HepG2 (cell line): ENCODE data around the gene NOSIP. TPM values are rescaled to one million over a fixed set of nuclear protein-coding genes. Genes with fewer than 3 reads are reported as not detected.
A peak's percentile ranks its signal among the peaks of the same experiment; 100 is the strongest.

ENCODE experiments used
- ATAC-seq: fragments of 200-7000 bp; cut with Tn5 transposase; 3 replicates; pipeline ENCODE4 v1.9.1; 2020; ENCODE audit warnings: mild to moderate bottlenecking, moderate library complexity
- BruUV-seq: library from RNA; stranded (reverse); fragments of 400-500 nt; replicated peaks from 2 replicates; lab custom pipeline; 2021; lab: Mats Ljungman, UMichigan
- CTCF ChIA-PET: fragments of 300-600 bp; formaldehyde crosslinking; extraction: SDS; loops from one replicate; lab custom pipeline; 2021; ENCODE audit warnings: low total read pairs, inconsistent platforms, low intra/inter-chr PET ratio; lab: Yijun Ruan, JAX
- POLR2A ChIA-PET: fragments of 350-600 bp; sonication (Branson Sonifier 250); formaldehyde crosslinking; loops from one replicate; lab custom pipeline; 2020; ENCODE audit warnings: antibody characterized with exemption, inconsistent platforms; lab: Yijun Ruan, JAX
- DNase-seq: peaks from one replicate; pipeline ENCODE4 v3.0.0-alpha.2; 2015; ENCODE audit warnings: low spot score
- FAIRE-seq: peaks from 3 replicates; lab custom pipeline; 2011; peaks lifted over from hg19 to GRCh38; lab: Jason Lieb, UNC
- H2AFZ ChIP-seq: one replicate; pipeline ENCODE4 v1.6.1; 2011; ENCODE audit warnings: low read length, inconsistent platforms
- H3K27ac ChIP-seq: fragments of 300-600 bp; 3 replicates; pipeline ENCODE4 v1.8.0; 2011; ENCODE audit warnings: mixed run types, mild to moderate bottlenecking, mixed read lengths, low read length, inconsistent platforms; ENCODE audit not compliant: insufficient read depth; ENCODE audit errors: extremely low read length
- H3K27me3 ChIP-seq, 2 experiments: fragments of 200-600 bp in 1 of 2; 2 replicates in 1 of 2; 3 replicates in 1 of 2; pipeline versions ENCODE4 v1.6.0 to v1.8.0; 2011; ENCODE audit warnings: low read length in 2 of 2, mild to moderate bottlenecking in 2 of 2, moderate library complexity in 2 of 2, inconsistent platforms in 1 of 2; ENCODE audit not compliant: insufficient read depth in 2 of 2, control insufficient read depth in 1 of 2
- H3K36me3 ChIP-seq, 2 experiments: fragments of 200-600 bp in 1 of 2; replicated peaks in 1 of 2; 2 replicates in 1 of 2; 3 replicates in 1 of 2; pipeline versions ENCODE4 v1.5.1 to v1.8.0; 2011; ENCODE audit warnings: low read length in 2 of 2, inconsistent platforms in 1 of 2; ENCODE audit not compliant: insufficient read depth in 2 of 2, control insufficient read depth in 1 of 2
- H3K4me1 ChIP-seq: 2 replicates; pipeline ENCODE4 v1.5.1; 2012; ENCODE audit warnings: low read length, inconsistent platforms; ENCODE audit not compliant: insufficient read depth
- H3K4me2 ChIP-seq: 2 replicates; pipeline ENCODE4 v1.6.0; 2011; ENCODE audit warnings: low read depth, low read length, inconsistent platforms
- H3K4me3 ChIP-seq, 3 experiments: fragments of 200-600 bp in 1 of 3; sonication (generic), shearing (Covaris generic) in 1 of 3; replicated peaks in 1 of 3; 2 replicates each; pipeline ENCODE4 v1.5.1; 2011 to 2016; ENCODE audit warnings: low read length in 3 of 3, inconsistent platforms in 2 of 3, low read depth in 2 of 3, mild to moderate bottlenecking in 2 of 3, control low read depth in 1 of 3, mixed read lengths in 1 of 3; ENCODE audit not compliant: insufficient read depth in 1 of 3
- H3K79me2 ChIP-seq: one replicate; pipeline ENCODE4 v1.6.1; 2011; ENCODE audit warnings: low read length, inconsistent platforms; ENCODE audit not compliant: insufficient read depth
- H3K9ac ChIP-seq: 2 replicates; pipeline ENCODE4 v1.6.0; 2011; ENCODE audit warnings: mild to moderate bottlenecking, low read depth, low read length, inconsistent platforms; ENCODE audit not compliant: insufficient read depth
- H3K9me3 ChIP-seq: 2 replicates; pipeline ENCODE4 v1.5.1; 2012; ENCODE audit warnings: mild to moderate bottlenecking, low read length
- H4K20me1 ChIP-seq: 2 replicates; pipeline ENCODE4 v1.6.0; 2011; ENCODE audit warnings: inconsistent platforms, mild to moderate bottlenecking, low read length, moderate library complexity; ENCODE audit not compliant: insufficient read depth
- AGO2 ChIP-seq: fragments of 200-400 bp; formaldehyde crosslinking; optimal IDR thresholded peaks from 2 replicates; pipeline ENCODE3; 2017; ENCODE audit warnings: mild to moderate bottlenecking, low read depth, low read length, moderate library complexity
- ARHGAP35 ChIP-seq: sonication (generic); formaldehyde crosslinking; IDR thresholded peaks from 2 replicates; pipeline ENCODE4 v1.9.0; 2022; ENCODE audit warnings: mild to moderate bottlenecking, inconsistent platforms, moderate library complexity, missing genetic modification reagents, borderline replicate concordance
- GTF3A ChIP-seq: sonication (generic); formaldehyde crosslinking; conservative IDR thresholded peaks from 2 replicates; pipeline ENCODE4 v1.4.0; 2020; ENCODE audit warnings: mild to moderate bottlenecking, missing genetic modification reagents
- HES4 ChIP-seq: sonication (generic); formaldehyde crosslinking; IDR thresholded peaks from 2 replicates; pipeline ENCODE4 v1.9.0; 2021; ENCODE audit warnings: mild to moderate bottlenecking, missing genetic modification reagents, borderline replicate concordance
- MAFK ChIP-seq, 2 experiments: IDR thresholded peaks in 1 of 2; conservative IDR thresholded peaks in 1 of 2; 2 replicates each; pipeline ENCODE4 v1.6.1; 2011; ENCODE audit warnings: improper control_type of control experiment in 2 of 2, low read length in 2 of 2
- PCBP2 ChIP-seq: fragments of 200-400 bp; formaldehyde crosslinking; optimal IDR thresholded peaks from 2 replicates; pipeline ENCODE3; 2018; ENCODE audit warnings: low read length, low read depth; ENCODE audit not compliant: poor library complexity, severe bottlenecking
- ZMYM3 ChIP-seq: sonication (generic); formaldehyde crosslinking; IDR thresholded peaks from 2 replicates; pipeline ENCODE4 v1.5.1; 2020; ENCODE audit warnings: mild to moderate bottlenecking, missing genetic modification reagents
- ZNF121 ChIP-seq: sonication (generic); formaldehyde crosslinking; IDR thresholded peaks from 2 replicates; pipeline ENCODE4 v1.5.0; 2020; ENCODE audit warnings: mild to moderate bottlenecking, missing genetic modification reagents
- ZNF670 ChIP-seq: sonication (generic); formaldehyde crosslinking; IDR thresholded peaks from 2 replicates; pipeline ENCODE4 v1.8.0; 2022; ENCODE audit warnings: mild to moderate bottlenecking, missing genetic modification reagents, borderline replicate concordance
- WGBS: methylation state at CpG from one replicate; pipeline ENCODE4 v1.1.6; 2017; ENCODE audit warnings: low lambda C conversion rate; 5-methylcytosine and 5-hydroxymethylcytosine counted together
- in situ Hi-C: cut with HindIII; loops from 2 replicates; pipeline ENCODE4 v1.10.0; 2017; ENCODE audit warnings: low pct_unique_long_range_greater_than_20kb; ENCODE audit not compliant: extremely low pct_ligation_motif_present
- intact Hi-C: fragments of 100-400 bp; cut with micrococcal nuclease; formaldehyde crosslinking; loops from one replicate; pipeline ENCODE4 v1.10.0; 2022; ENCODE audit not compliant: unreplicated experiment
- polyA plus RNA-seq, 8 experiments: library from polyadenylated mRNA; depleted of rRNA in 3 of 8; stranded (reverse) in 7 of 8; unstranded in 1 of 8; fragments of >200 nt; fragmentation: Illumina TruSeq in 4 of 8; extraction: Trizol in 4 of 8; gene quantifications; 2 replicates each; pipeline versions ENCODE4 v1.2.1 to v1.2.3, GENCODE V29; 2011 to 2016; ENCODE audit warnings: low read depth in 4 of 8, missing spikeins in 1 of 8, mixed read lengths in 1 of 8; ENCODE audit not compliant: insufficient read depth in 1 of 8
- total RNA-seq, 5 experiments: library from RNA; depleted of rRNA; stranded (reverse); fragments of >200 nt; fragmentation: Illumina TruSeq; extraction: Trizol; gene quantifications; 2 replicates each; pipeline ENCODE4 v1.2.3, GENCODE V29; 2016; ENCODE audit warnings: low read depth in 1 of 5
- TF ChIP-seq, protein P1 (sequence below): sonication (generic); formaldehyde crosslinking; IDR thresholded peaks from 2 replicates; pipeline ENCODE4 v1.4.0; 2020; ENCODE audit warnings: missing genetic modification reagents
- TF ChIP-seq, protein P2 (sequence below): fragments of 450-650 bp; IDR thresholded peaks from 2 replicates; pipeline ENCODE4 v1.6.1; 2016

Gene NOSIP
- total and polyA plus RNA-seq, 2 of the 13 experiments (the other 11 are each of a cell fraction or from before 2014, with no cell fraction given), result 54.3 to 78.0 TPM

DNA sequence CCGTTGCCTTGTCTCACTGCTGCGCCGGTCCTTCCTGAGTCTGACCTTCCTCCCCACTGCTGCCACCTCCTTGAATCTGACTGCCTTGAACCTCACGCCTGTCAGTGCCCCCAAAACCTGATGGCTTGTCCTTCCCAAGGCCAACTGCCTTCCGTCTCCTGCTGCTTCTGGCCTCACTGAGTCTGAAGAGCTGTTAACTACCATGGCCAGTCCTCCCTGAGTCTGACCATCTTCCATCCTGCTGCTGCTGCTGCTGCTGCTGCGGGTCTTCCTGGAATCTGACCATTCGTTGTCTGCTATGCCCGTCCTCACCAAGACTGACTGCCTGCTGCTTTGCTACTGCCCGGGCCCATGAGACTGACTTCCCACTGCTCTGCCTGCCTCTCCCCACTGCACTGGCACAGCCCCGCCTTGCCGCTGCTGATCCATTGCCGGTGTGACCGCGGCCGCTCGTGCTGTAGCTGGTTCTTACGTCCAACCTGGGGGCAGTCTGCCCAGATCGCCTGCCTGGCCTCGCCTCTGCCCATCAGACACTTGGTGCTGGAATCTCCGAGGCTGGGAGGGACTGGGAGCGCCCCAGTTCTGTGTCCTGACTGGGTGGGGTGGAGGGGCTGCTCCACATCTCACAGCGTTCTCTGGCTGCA is 55.4 kb downstream of the NOSIP start:
- POLR2A ChIA-PET, result interaction anchor here (1.3 kb wide), 1 partner anchor 11 kb away, joined by 3 read pairs; no protein-coding TSS in a partner anchor
- no peaks in the 10 kb centered on the region for H3K4me1 ChIP-seq
- no peaks in the 10 kb centered on the region for H3K27me3 ChIP-seq
- no peak overlapping the region for H3K4me2 ChIP-seq
- H3K9ac ChIP-seq, result no peak overlapping the region
- H3K4me3 ChIP-seq, result no peak overlapping the region
- DNase-seq (no peak), ATAC-seq (no peak; the same call in 2 of the 3 replicates), FAIRE-seq (no peak)
- no peaks in the 10 kb centered on the region for H3K9me3 ChIP-seq
- intact Hi-C loops, result no loop called here
- H3K79me2 ChIP-seq, result no peaks in the 10 kb centered on the region
- no peak overlapping the region for H2AFZ ChIP-seq
- BruUV-seq, result no TSS peak
- H3K36me3 ChIP-seq, result peaks cover 3 to 4% of the 10 kb centered on the region in 2 experiments; a peak in 2 of 5 replicates
- no peaks in the 10 kb centered on the region for H4K20me1 ChIP-seq
- in situ Hi-C loops, result no loop called here
- WGBS, result 98% methylated on average over 17 of the region's 22 CpGs
- CTCF ChIA-PET, result no interaction called here
- peak; percentile 82 for TF ChIP-seq ZMYM3 (CRISPR knock-in tag)
- 0 out of 2 replicates have a peak, but pooled peaks have one; percentile 34 for TF ChIP-seq HES4
- peak; percentile 61 for TF ChIP-seq AGO2
- TF ChIP-seq ARHGAP35 (CRISPR knock-in tag), result no peak
- TF ChIP-seq, all 625 proteins: peak for 3
- H3K27ac ChIP-seq, result no peak overlapping the region

DNA sequence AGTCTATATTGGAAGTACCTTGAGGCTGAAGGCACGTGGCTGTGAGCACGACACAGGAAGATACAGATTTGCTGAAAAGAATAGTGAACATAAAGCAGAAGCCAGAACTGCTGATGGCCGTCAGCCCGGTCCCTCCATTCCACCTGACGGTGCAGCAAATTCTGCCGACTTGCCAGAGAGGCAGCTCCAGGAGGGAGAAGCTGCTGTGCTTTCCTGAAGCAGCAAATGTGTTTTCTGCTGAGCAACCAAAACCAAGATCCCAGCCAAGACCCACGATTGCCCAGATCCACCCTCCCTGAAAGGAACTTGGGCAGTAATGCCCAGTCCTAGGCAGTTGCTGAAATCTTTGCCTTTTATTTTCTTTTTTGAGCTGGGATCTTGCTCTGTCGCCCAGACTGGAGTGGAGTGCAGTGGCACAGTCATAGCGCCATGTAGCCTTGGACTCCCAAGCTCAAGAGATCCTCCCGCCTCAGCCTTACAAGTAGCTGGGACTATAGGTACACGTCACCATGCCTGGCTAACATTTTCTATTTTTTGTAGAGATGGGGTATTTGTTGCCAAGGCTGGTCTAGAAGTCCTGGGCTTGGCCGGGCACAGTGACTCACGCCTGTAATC is 59.5 kb downstream of the NOSIP start:
- H2AFZ ChIP-seq, result no peak overlapping the region
- H3K9me3 ChIP-seq, result no peaks in the 10 kb centered on the region
- no peak overlapping the region for H3K4me3 ChIP-seq
- peaks cover under 1% of the 10 kb centered on the region for H3K79me2 ChIP-seq
- peaks cover 2 to 5% of the 10 kb centered on the region in 2 experiments; a peak in 3 of 5 replicates for H3K36me3 ChIP-seq
- no peak overlapping the region for H3K9ac ChIP-seq
- ChIA-PET CTCF (no interaction called here), POLR2A (interaction anchor here (1.6 to 1.7 kb wide), 2 partner anchors 31 to 67 kb away, joined by 4 to 6 read pairs; partner anchors contain the start of gene ALDH16A1)
- WGBS, result 95% methylated on average over 13 of the region's 13 CpGs
- H4K20me1 ChIP-seq, result no peaks in the 10 kb centered on the region
- no peak overlapping the region for H3K27ac ChIP-seq
- intact Hi-C loops (no loop called here), in situ Hi-C loops (no loop called here)
- no peak overlapping the region for H3K4me2 ChIP-seq
- no peak for ATAC-seq
- BruUV-seq, result no TSS peak
- peaks cover 5% of the 10 kb centered on the region for H3K4me1 ChIP-seq
- no peak for FAIRE-seq
- H3K27me3 ChIP-seq, result no peaks in the 10 kb centered on the region
- no peak for DNase-seq
- TF ChIP-seq PCBP2, result no peak
- TF ChIP-seq ZNF121 (CRISPR knock-in tag), result peak; percentile 55; the same call in 1 of the 2 replicates
- TF ChIP-seq, protein P1, sequence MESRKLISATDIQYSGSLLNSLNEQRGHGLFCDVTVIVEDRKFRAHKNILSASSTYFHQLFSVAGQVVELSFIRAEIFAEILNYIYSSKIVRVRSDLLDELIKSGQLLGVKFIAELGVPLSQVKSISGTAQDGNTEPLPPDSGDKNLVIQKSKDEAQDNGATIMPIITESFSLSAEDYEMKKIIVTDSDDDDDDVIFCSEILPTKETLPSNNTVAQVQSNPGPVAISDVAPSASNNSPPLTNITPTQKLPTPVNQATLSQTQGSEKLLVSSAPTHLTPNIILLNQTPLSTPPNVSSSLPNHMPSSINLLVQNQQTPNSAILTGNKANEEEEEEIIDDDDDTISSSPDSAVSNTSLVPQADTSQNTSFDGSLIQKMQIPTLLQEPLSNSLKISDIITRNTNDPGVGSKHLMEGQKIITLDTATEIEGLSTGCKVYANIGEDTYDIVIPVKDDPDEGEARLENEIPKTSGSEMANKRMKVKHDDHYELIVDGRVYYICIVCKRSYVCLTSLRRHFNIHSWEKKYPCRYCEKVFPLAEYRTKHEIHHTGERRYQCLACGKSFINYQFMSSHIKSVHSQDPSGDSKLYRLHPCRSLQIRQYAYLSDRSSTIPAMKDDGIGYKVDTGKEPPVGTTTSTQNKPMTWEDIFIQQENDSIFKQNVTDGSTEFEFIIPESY, result peak; percentile 79; the same call in 1 of the 2 replicates
- no peak for TF ChIP-seq ZNF670 (CRISPR knock-in tag)
- TF ChIP-seq, protein P2, sequence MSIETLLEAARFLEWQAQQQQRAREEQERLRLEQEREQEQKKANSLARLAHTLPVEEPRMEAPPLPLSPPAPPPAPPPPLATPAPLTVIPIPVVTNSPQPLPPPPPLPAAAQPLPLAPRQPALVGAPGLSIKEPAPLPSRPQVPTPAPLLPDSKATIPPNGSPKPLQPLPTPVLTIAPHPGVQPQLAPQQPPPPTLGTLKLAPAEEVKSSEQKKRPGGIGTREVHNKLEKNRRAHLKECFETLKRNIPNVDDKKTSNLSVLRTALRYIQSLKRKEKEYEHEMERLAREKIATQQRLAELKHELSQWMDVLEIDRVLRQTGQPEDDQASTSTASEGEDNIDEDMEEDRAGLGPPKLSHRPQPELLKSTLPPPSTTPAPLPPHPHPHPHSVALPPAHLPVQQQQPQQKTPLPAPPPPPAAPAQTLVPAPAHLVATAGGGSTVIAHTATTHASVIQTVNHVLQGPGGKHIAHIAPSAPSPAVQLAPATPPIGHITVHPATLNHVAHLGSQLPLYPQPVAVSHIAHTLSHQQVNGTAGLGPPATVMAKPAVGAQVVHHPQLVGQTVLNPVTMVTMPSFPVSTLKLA, result no peak
- TF ChIP-seq MAFK (conservative IDR thresholded peaks at IDR 0.05 in 1 of 2, IDR thresholded peaks at IDR 0.05 in 1 of 2; ENCODE audit: low read length in 2 of 2), result peak in 1 of 2 experiments; percentile 14; a peak in 2 of 4 replicates
- TF ChIP-seq GTF3A (CRISPR knock-in tag), result no peak
